Islet precursor cell (in vitro differentiated cells): ENCODE measurements around the gene MTCL1.

Source experiments
- DNase-seq: peaks from one replicate; pipeline ENCODE4 v3.0.0-alpha.2; 2018

MTCL1 gene

DNA sequence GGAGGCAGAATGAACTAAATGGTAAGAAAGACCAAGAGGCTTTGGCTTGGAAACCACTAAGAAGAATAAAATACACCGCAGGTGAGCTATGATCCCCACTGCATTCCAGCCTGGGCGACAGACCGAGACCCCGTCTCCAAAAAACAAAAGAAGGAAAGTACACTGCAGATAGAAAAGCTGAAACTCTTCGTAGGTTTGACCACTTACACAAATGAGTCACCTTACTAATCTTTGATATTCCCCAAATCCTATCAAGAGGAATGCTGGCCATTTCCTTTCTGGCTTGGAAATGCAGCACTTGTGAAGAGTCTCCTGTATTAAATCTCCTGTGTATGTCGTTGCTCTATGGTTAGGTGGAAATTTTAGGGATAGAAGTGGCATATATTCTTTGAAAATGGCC is 108.8 kb downstream of the MTCL1 start:
- DNase-seq, result no peak

GRCh38 chr18:8816220-8816619 is 110.9 kb downstream of the MTCL1 start:
- DNase-seq, result no peak

- peak; percentile 11 for DNase-seq
These were observed 111.5 kb downstream of the MTCL1 start for GRCh38 chr18:8816816-8817215.

DNA sequence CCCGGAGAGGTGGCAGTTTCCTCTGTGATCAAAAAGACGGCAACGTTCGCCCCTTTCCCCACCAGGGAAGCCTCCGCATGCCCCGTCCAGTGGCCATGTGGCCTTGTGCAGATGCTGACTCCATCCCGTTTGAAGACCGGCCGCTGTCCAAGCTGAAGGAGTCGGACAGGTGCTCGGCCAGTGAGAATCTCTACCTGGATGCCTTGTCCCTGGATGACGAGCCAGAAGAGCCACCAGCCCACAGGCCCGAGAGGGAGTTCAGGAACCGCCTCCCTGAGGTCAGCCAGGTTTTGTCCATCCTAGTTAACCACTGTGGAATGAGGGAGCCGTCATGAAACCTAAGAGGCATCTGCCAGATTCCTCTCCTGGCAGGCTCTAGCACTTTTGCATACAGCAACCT is 113.6 kb downstream of the MTCL1 start:
- peak; percentile 54 for DNase-seq

DNA sequence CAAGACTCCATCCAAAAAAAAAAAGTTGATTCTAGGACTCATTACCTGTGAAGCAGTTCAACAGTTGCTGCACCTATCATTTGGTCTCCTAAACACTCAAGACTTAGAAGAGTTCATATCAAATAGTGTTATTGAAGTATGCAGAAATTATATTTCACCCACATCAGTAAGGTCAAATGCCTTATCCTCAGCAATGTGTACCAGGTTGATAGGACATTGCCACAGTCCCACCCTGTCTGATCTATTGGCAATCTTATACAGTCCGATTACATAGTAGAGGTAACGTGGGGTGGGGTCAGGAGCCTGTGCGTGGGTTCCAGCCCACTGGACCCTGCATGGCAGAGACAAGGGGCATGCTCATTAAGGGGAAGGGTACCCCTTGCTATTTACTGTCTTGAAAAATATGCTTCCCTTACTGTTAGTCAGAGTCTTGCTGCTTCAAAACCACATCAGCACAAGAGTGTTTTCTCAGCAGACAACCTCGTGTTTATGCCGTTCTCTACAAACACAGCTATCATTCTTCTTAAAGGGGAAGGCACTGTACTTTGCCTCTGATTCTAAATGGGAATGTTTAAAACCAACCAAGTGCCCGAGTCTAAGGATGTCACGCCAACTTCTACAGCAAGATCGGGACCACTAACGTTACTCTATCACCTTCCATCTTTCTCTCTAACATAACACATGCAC is 115.2 kb downstream of the MTCL1 start:
- peak; percentile 24 for DNase-seq

DNA sequence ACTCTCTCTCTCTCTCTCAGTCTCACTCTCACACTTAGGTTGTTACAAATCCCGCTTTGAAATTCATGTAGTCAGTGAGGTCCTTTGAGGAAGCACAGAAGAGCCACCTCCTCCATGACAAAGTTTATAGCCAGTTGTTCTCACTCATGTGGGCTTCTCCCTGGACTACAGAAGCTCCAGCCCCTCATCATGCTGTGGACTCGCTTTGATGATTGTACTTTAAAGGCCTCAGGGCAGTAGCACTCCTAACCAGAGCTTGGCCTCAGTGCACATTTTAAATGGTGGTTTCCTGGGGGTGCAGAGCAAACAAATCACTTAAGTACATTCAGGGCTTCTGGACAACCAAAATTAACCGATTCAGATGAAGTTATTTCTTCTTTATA is 115.7 kb downstream of the MTCL1 start:
- DNase-seq, result peak; percentile 59

DNA sequence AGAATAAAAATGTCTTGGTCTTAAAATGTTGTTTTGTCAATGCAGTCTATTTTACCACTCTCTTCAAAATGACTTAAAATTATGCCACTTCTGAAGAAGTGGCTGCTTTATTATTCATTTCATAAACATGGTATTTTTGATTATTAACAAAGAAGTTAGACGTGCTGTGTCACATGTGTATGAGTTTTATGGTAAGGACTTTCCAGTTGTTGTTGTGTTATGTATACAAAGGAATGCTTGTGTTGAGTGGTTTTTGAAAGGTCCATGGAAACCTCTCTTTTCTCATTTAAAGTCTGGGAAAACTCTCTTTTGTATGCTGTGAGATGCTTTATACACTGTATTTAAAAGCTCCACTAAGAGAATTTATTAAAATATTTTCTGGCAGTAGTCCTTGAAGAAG is 116.2 kb downstream of the MTCL1 start:
- DNase-seq, result no peak

- no peak for DNase-seq
These were observed 117.3 kb downstream of the MTCL1 start for GRCh38 chr18:8822643-8823042.

DNA sequence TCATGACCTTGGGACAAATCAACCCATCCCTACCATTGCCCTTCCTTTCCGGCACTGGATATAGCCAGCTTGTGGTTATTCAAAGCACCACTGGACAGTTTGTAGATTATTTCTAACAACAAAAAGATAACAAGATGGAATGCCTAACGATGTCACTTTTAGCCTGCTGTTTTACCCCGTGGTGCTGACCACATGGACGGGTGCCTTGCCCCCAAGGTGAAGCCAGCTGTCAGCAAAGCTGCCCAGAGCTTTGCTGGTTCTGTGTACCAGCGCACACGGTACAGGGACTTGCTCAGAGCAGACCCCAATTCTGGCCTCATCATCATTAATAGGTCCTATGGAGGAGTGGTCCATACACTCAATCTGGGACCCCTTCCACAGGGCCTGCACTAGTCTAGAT is 118.2 kb downstream of the MTCL1 start:
- no peak for DNase-seq

DNA sequence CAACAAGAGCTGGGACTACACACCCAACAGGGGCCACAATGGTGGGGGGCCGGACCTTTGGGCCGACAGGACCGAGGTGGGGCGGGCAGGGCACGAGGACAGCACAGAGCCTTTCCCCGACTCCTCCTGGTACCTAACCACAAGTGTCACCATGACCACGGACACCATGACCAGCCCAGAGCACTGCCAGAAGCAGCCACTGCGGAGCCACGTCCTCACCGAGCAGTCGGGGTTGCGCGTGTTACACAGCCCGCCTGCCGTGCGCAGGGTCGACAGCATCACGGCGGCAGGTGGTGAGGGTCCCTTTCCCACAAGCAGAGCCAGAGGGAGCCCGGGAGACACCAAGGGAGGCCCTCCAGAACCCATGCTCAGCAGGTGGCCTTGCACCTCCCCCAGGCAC is 119.5 kb downstream of the MTCL1 start:
- no peak for DNase-seq

- no peak for DNase-seq
These were observed 119.9 kb downstream of the MTCL1 start for GRCh38 chr18:8825273-8825672.

- no peak for DNase-seq
These were observed 120.5 kb downstream of the MTCL1 start for GRCh38 chr18:8825729-8826375.

DNA sequence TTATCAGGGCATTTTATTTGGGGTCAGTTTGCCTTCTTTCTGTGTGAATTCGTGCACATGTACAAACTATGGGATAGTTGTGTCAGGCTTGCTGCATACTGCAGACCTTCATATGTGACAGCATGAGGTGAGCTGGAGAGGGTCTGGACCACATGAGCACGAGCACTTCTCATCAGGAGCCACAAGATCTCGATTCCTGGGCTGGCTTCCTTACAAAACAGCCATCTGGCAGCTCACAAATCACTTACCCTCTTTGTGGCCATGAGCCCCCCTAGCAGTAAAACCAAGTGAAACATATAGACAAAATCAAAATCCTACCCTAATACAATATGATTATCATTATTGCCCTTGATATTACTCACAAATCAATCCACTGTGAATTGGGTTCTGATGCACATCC is 121.2 kb downstream of the MTCL1 start:
- DNase-seq, result no peak

- no peak for DNase-seq
These were observed 121.6 kb downstream of the MTCL1 start for GRCh38 chr18:8826971-8827370.

DNA sequence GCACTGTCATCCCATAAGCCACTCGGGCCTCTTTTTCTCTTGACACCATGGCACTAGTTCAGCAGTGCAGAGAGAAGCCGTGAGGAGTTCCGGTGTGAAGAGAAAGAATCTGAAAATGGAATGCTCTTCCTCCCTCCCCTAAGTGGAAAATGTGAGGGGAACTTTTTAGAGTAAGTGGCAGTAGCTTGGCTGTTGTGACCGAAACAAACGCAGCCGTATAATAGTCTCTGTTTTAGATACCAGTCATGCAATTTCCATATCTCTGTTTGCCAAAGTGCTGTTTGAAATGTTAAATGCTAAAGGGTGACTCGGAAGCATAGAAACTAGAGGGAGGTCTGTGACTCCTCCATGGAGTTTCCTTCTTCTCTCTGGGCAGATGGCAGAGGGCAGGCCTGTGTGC is 122.9 kb downstream of the MTCL1 start:
- DNase-seq, result no peak

GRCh38 chr18:8828798-8829197 is 123.4 kb downstream of the MTCL1 start:
- peak; percentile 40 for DNase-seq

DNA sequence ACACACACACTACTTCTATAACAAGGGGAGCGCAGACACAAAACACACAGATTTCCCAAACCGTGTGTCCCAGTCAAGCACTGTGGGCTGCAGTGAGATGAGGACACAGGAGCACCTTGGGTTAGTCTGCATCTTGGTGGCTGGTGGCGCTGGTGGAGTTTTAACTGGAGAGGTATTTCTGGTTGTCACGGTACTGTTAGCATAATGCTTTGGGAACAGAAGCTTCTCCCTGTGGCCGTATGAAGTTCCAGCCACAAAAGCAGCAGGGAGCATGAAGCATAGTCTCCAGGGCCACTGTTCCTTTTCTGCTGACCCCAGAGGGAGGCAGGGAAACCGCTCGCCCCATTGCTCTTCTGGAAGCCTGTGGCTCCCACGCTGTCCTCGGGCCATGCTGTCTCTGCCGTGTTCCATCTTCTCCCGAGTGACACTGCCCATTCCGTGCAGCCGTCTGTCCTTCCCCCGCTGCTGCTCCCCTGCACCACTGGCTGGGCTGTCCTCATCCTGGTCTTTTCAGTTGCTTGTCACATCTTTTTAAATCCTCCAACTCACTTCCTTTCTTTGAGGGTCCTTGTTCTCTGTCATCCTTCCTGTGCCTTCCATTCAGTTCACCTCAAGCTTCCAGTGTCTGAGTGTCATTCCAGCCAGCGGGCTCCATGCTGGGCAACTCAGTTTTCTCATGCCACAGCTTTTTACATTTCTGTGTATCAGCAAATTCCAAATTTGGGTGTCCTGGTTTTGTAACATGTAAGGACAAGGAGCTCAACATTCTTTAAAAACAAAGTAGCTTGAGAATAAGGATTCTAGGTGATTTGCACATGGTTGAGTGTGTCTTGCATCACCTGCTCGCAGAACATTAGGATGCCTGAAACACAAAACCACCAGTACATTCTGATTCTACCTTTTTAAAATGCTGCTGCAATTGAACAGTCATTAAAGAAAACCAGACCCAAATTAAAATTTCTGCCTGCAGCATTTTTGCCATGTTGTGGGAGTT is 125.0 kb downstream of the MTCL1 start:
- DNase-seq, result peak; percentile 45

- peak; percentile 22 for DNase-seq
These were observed 125.8 kb downstream of the MTCL1 start for GRCh38 chr18:8831112-8831511.

GRCh38 chr18:8831531-8831930 is 126.2 kb downstream of the MTCL1 start:
- peak; percentile 10 for DNase-seq

DNA sequence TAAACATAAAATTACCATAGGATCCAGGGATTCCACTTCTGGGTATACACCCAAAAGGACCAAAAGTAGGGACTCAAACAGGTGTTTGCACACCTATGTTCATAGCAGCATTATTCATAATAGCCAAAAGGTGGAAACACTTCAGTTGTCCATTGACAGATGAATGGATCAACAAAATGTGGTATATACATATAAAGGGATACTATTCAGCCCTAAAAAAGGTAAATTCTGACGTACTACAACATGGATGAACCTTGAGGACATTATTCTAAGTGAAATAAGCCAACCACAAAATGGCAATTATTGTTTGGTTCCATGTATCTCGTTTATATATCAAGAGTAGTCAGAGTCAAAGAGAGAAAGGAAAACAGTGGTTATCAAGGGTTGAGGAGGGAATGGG is 128.1 kb downstream of the MTCL1 start:
- DNase-seq, result no peak

- no peak for DNase-seq
These were observed 129.5 kb downstream of the MTCL1 start for GRCh38 chr18:8834881-8835280.

GRCh38 chr18:8835521-8835953 is 130.2 kb downstream of the MTCL1 start:
- DNase-seq, result no peak

DNA sequence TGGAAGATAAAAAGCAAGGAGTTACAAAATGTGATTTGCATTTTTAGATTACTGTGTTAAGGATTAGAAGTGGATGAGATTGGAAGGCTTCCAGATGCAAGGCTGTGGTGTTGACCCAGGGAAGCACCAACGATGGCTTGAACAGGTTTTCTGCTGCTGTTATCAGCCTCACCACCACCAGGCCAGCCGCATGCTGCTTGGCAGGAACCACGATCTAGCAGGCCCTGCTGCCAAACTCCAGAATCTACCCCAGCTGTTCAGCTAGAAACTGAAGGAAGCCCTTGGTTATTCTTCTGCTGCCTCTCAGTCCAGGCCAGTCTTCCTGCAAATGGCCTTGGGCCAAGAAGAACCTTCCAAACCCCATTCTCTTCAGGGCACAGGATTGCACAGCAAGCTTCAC is 133.9 kb downstream of the MTCL1 start:
- DNase-seq, result no peak
